AML-193 (cell line): Measurements from ENCODE around the gene ABCD3.
"Not testable (repeated sequence)": the region's sequence is repeated elsewhere in the genome, so short reads cannot be mapped to it uniquely, and the experiment has no call there.

Source experiments
- DNase-seq, 2 experiments: peaks; one replicate each; lab custom pipeline; 2025; lab: John Stamatoyannopoulos, UW

ABCD3 gene

GRCh38 chr1:94417978-94418663, at the start of gene ABCD3:
Gene ABCD3, plus strand, starts transcription at chr1:94418389. Its CDS starts 90 bp downstream, at chr1:94418479.
- DNase-seq = peak; percentile 87

DNA sequence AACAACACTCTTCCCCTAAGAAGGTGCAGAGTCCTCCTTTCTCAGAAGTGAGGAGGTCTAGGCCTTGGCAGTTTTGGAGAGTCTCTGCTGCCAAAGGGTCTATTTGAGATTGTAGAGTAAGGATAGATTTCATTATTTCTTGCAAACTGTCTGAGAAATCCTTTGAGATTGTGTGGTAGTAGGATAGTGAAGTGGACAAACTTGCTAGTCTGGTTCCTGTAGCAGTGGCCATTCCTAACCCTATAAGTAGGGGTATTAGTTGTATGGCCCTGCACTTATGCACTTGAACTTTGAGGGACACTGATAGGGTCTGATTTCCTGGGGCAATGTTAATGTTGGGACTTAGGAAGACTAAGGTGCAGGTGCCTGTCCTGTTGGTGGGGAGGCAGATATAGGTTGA, 45.4 kb upstream of the ABCD3 start:
- not testable (repeated sequence) for DNase-seq

GRCh38 chr1:94373311-94373710, 44.9 kb upstream of the ABCD3 start:
- peak; percentile 21 to 38 for DNase-seq

GRCh38 chr1:94375666-94376065, 42.5 kb upstream of the ABCD3 start:
- not testable (repeated sequence) for DNase-seq

DNA sequence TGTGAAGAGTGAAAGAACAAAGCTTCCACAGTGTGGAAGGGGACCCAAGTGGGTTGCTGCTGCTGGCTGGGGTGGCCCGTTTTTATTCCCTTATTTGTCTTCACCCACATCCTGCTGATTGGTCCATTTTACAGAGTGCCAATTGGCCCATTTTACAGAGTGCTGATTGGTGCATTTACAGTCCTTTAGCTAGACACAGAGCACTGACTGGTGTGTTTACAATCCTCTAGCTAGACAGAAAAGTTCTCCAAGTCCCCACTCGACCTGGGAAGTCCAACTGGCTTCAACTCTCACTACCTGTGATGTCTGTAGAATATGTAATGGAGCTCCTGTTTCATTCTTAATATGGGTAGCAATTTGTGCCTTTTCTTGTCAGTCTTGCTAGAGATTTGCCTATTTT, 39.7 kb upstream of the ABCD3 start:
- DNase-seq = not testable (repeated sequence)

DNA sequence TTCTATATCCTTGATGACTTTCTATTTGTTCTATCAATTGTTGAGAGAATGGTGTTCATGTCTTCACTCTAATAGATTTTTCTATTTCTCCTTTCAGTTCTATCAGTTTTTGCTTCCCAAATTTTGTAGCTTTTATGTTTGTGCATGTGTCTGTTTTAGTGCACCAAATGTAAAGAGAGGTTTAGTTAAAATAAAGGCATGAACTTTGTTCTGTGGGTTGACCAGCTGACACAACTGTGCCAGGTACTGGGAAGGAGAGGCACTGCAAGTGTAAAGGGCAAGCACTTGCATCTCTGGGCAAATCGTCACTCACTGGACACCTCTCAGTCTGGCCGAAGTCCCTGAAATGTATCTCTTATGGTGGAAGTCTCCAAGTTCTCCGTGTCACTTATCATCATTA, 38.6 kb upstream of the ABCD3 start:
- no peak for DNase-seq

- DNase-seq = peak; percentile 25 to 37
These were observed 36.0 kb upstream of the ABCD3 start for GRCh38 chr1:94382201-94382600.

GRCh38 chr1:94383966-94384408, 34.2 kb upstream of the ABCD3 start:
- no peak for DNase-seq

GRCh38 chr1:94384485-94385265, 33.5 kb upstream of the ABCD3 start:
- peak; percentile 6 to 17 for DNase-seq

GRCh38 chr1:94385308-94385929, 32.8 kb upstream of the ABCD3 start:
- DNase-seq = no peak

DNA sequence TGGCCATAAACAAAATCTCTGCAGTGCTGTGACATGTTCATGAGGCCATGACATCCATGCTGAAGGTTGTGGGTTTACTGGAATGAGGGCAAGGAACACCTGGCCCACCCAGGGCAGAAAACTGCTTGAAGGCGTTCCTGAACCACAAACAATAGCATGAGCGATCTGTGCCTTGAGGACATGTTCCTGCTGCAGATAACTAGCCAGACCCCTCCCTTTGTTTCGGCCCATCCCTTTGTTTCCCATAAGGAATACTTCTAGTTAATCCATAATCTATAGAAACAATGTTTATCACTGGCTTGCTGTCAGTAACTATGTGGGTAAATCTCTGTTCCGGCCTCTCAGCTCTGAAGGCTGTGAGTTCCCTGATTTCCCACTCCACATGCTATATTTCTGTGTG, 28.9 kb upstream of the ABCD3 start:
- no peak for DNase-seq

GRCh38 chr1:94394247-94394646, 23.9 kb upstream of the ABCD3 start:
- no peak for DNase-seq

GRCh38 chr1:94395231-94395630, 23.0 kb upstream of the ABCD3 start:
- no peak for DNase-seq

GRCh38 chr1:94395748-94396309, 22.4 kb upstream of the ABCD3 start:
- DNase-seq = no peak

- no peak for DNase-seq
These were observed 21.7 kb upstream of the ABCD3 start for GRCh38 chr1:94396356-94397010.

GRCh38 chr1:94398356-94398755, 19.8 kb upstream of the ABCD3 start:
- no peak for DNase-seq

DNA sequence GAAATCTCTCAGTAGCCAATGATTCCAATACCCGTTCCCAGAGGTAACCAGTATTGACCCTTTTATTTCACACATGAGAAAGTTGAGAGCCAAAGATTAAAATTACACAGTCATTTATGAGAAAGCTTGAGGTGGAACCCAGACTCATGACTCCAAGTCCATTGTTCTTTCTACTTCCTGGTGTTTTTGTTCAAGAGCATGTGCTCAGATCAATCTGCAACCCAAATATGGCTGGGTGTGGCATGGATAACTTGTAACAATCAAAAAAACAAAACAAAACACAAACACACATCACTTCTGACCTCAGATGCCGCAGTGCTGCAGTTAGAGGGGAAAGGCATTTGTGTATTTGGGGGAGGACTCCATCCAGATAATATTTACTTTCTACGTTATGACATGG, 18.7 kb upstream of the ABCD3 start:
- no peak for DNase-seq

DNA sequence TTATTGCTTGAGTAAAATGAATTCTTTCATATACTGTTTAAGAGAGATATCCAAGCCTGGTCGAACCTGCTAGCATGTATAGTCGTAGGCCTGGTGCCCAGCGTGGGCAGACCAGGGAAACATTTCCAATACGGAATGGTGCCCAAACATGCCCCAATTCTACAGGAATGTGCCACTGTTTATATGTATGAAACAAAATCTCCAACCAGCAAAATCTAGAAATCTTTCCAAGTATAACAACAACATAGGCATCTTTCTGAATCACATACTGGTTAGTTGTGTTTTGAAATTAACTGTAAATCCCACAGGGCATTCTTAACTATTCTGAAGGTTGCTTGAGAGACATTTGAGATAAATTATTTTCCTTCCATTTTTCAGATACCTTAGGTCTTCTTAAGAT, 17.0 kb upstream of the ABCD3 start:
- no peak for DNase-seq

- DNase-seq = no peak
These were observed 11.7 kb upstream of the ABCD3 start for GRCh38 chr1:94406446-94406845.

DNA sequence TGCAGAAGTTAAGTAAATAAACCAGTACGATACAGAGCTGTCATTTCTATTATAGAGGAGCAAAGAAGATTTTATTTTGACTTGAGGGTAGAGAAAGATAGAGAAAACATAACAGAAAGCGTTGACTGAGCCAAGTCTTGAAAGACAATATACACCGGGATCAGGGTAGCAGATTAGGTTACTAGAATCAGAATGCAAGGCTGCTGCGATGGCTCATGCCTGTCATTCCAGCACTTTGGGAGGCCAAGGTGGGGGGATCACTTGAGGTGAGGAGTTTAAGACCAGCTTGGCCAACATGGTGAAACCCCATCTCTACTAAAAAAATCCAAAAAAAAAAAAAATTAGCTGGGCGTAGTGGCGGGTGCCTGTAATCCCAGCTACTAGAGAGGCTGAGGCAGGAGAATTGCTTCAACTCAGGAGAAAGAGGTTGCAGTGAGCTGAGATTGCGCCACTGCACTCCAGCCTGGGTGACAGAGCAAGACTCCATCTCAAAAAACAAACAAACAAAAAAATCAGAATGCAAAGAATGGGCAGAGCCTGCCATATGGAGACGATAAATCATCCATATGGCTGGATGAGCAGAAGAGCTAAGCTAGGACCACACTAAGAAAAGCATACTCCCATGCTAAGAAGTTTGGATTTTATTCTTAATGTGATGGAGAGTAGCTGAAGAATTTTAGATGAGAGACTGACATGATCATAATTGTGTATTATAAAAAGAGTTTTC, 9.9 kb upstream of the ABCD3 start:
- no peak for DNase-seq

DNA sequence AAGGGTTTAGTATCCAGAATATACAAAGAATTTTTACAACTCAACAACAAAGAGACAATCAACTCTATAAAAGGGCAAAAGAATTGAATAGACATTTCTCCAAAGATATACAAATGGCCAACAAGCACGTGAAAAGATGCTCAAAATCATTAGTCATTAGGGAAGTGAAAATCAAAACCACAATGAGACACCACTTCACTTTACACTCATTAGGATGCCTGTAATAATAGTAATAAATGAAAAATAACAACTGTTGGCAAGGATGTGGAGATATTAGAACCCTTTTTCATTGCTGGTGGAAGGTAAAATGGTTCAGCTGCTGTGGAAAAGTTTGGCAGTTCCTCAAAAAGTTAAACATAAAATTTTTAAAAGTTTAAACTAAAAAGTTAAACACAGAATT, 7.0 kb upstream of the ABCD3 start:
- DNase-seq = peak; percentile 46 to 51
